Measurements from ENCODE around the gene HOXB7. TPM values are rescaled to one million over a fixed set of nuclear protein-coding genes. Genes with fewer than 3 reads are reported as not detected.

The HOXB7 gene
- total RNA-seq (2022; extraction: Qiagen RNA extraction), result 28.6 to 35.7 TPM (median 31.4 TPM) in 5 replicates

GRCh38 chr17:48610282-48611211, at the start of gene HOXB7:
Gene HOXB7 (minus strand): TSS chr17:48611017. CDS start chr17:48610918, 99 bp downstream.

GRCh38 chr17:48626245-48627117, 15.7 kb upstream of the HOXB7 start, which contains the start of gene HOXB9:
Gene HOXB9 (minus strand): TSS chr17:48626358. CDS start chr17:48626269, 89 bp downstream.

GRCh38 chr17:48615047-48615962, 4.5 kb upstream of the HOXB7 start, which contains the start of gene HOXB8:
Gene HOXB8 (minus strand): TSS chr17:48615292. CDS start chr17:48614704, 588 bp downstream.

GRCh38 chr17:48604770-48605329, 6.0 kb downstream of the HOXB7 start, which contains the start of gene HOXB6:
Gene HOXB6 (minus strand): TSS chr17:48604986. CDS start chr17:48598150, 6,836 bp downstream.

GRCh38 chr17:48593126-48593829, 17.5 kb downstream of the HOXB7 start, which contains the start of gene HOXB5:
Gene HOXB5 (minus strand): TSS chr17:48593779. CDS start chr17:48593682, 97 bp downstream.

GRCh38 chr17:48589831-48590606, 20.8 kb downstream of the HOXB7 start, which contains the start of gene HOXB3:
Gene HOXB3 (minus strand): TSS chr17:48590241. CDS start chr17:48552474, 37,767 bp downstream.

GRCh38 chr17:48577946-48578615, 32.7 kb downstream of the HOXB7 start, which contains the start of gene HOXB4:
Gene HOXB4 (minus strand): TSS chr17:48578350. CDS start chr17:48578319, 31 bp downstream.

Other genes with a start within 250 kb of the HOXB7 start
- 0.11 to 0.14 TPM in 2 of 5 replicates, not detected in the others for gene SKAP1, start 180.8 kb downstream of the HOXB7 start, total RNA-seq (2022; extraction: Qiagen RNA extraction)
- not detected in 5 replicates for gene HOXB1, start 80.0 kb downstream of the HOXB7 start, total RNA-seq (2022; extraction: Qiagen RNA extraction)
- 0.33 to 0.46 TPM (median 0.34 TPM) in 5 replicates for gene HOXB2, start 65.9 kb downstream of the HOXB7 start, total RNA-seq (2022; extraction: Qiagen RNA extraction)
- 0.06 to 0.13 TPM (median 0.09 TPM) in 5 replicates for gene HOXB4, start 32.7 kb downstream of the HOXB7 start, total RNA-seq (2022; extraction: Qiagen RNA extraction)
- 3.9 to 6.9 TPM (median 6.0 TPM) in 5 replicates for gene HOXB3, start 20.8 kb downstream of the HOXB7 start, total RNA-seq (2022; extraction: Qiagen RNA extraction)
- gene HOXB5, start 17.2 kb downstream of the HOXB7 start, total RNA-seq (2022; extraction: Qiagen RNA extraction), result 0.88 to 2.5 TPM (median 2.0 TPM) in 5 replicates
- 2.5 to 5.9 TPM (median 4.8 TPM) in 5 replicates for gene HOXB6, start 6.0 kb downstream of the HOXB7 start, total RNA-seq (2022; extraction: Qiagen RNA extraction)
- gene HOXB8, start 4.3 kb upstream of the HOXB7 start, total RNA-seq (2022; extraction: Qiagen RNA extraction), result 5.3 to 6.8 TPM (median 5.9 TPM) in 5 replicates
- 7.0 to 7.5 TPM (median 7.3 TPM) in 5 replicates for gene HOXB9, start 15.3 kb upstream of the HOXB7 start, total RNA-seq (2022; extraction: Qiagen RNA extraction)
- gene PRAC1, start 111.5 kb upstream of the HOXB7 start, total RNA-seq (2022; extraction: Qiagen RNA extraction), result not detected in 5 replicates
- gene PRAC2, start 112.2 kb upstream of the HOXB7 start, total RNA-seq (2022; extraction: Qiagen RNA extraction), result not detected in 5 replicates
- 1.6 to 2.3 TPM (median 2.0 TPM) in 5 replicates for gene HOXB13, start 117.7 kb upstream of the HOXB7 start, total RNA-seq (2022; extraction: Qiagen RNA extraction)
- gene TTLL6, start 206.2 kb upstream of the HOXB7 start, total RNA-seq (2022; extraction: Qiagen RNA extraction), result 0.56 to 1.1 TPM (median 0.70 TPM) in 5 replicates
- gene CALCOCO2, start 220.0 kb upstream of the HOXB7 start, total RNA-seq (2022; extraction: Qiagen RNA extraction), result 76.5 to 92.9 TPM (median 91.9 TPM) in 5 replicates